ENCODE data around the gene OGA. TPM values are rescaled to one million over a fixed set of nuclear protein-coding genes. Genes with fewer than 3 reads are reported as not detected.

OGA gene
- total and polyA plus RNA-seq, 2 experiments from 2014 or later = 46.1 to 76.8 TPM

- no peak for TF ChIP-seq CTCF (IDR thresholded peaks at IDR 0.05; ENCODE audit: poor library complexity)
- no peak for TF ChIP-seq EZH2phosphoT487 (IDR thresholded peaks at IDR 0.05; ENCODE audit: low read depth, severe bottlenecking, unreplicated experiment)
- TF ChIP-seq EZH2 (IDR thresholded peaks at IDR 0.05; ENCODE audit: borderline replicate concordance) = no peak
- Histone ChIP-seq H3K4me2 (no peak overlapping the region), H3K79me2 (no peaks in the 10 kb centered on the region), H4K20me1 (ENCODE audit: insufficient read depth, poor library complexity, severe bottlenecking) (peaks cover 24% of the 10 kb centered on the region), H3K27ac (no peak overlapping the region), H3K36me3 (replicated peaks; ENCODE audit: insufficient read depth, low read depth) (no peaks in the 10 kb centered on the region), H2AFZ (no peak overlapping the region), H3K4me3 (no peak overlapping the region), H3K9me2 (replicated peaks; ENCODE audit: insufficient read depth) (no peaks in the 10 kb centered on the region), H3K4me1 (ENCODE audit: insufficient read depth) (peaks cover 18% of the 10 kb centered on the region), H3K9me3 (ENCODE audit: low read depth) (no peaks in the 10 kb centered on the region), H3K27me3 (peaks cover 14% of the 10 kb centered on the region)
- no peak for DNase-seq (ENCODE audit: low spot score)
Observed at GRCh38 chr10:101841826-101842225, 23.6 kb upstream of the OGA start.

- peaks cover 24% of the 10 kb centered on the region for H4K20me1 ChIP-seq (ENCODE audit: insufficient read depth, poor library complexity, severe bottlenecking)
- H2AFZ ChIP-seq = no peak overlapping the region
- no peak overlapping the region for H3K4me3 ChIP-seq
Observed at GRCh38 chr10:101840741-101841453, 22.7 kb upstream of the OGA start.

GRCh38 chr10:101840102-101840684 is 21.9 kb upstream of the OGA start:
- Histone ChIP-seq H3K4me1 (ENCODE audit: insufficient read depth) (peaks cover 18% of the 10 kb centered on the region), H3K79me2 (no peaks in the 10 kb centered on the region), H2AFZ (no peak overlapping the region), H4K20me1 (ENCODE audit: insufficient read depth, poor library complexity, severe bottlenecking) (peaks cover 24% of the 10 kb centered on the region), H3K27ac (no peak overlapping the region), H3K27me3 (peaks cover 13% of the 10 kb centered on the region), H3K4me3 (no peak overlapping the region), H3K36me3 (replicated peaks; ENCODE audit: insufficient read depth, low read depth) (no peaks in the 10 kb centered on the region), H3K9me3 (ENCODE audit: low read depth) (no peaks in the 10 kb centered on the region), H3K4me2 (peak overlapping the region; percentile 90), H3K9me2 (replicated peaks; ENCODE audit: insufficient read depth) (no peaks in the 10 kb centered on the region)
- DNase-seq (ENCODE audit: low spot score) = no peak
- WGBS (ENCODE audit: low lambda C conversion rate, missing lambda C conversion rate) = 8% methylated on average over 8 of the region's 19 CpGs
- TF ChIP-seq EZH2 (IDR thresholded peaks at IDR 0.05; ENCODE audit: borderline replicate concordance) = no peak
- no peak for TF ChIP-seq CTCF (IDR thresholded peaks at IDR 0.05; ENCODE audit: poor library complexity)
- no peak for TF ChIP-seq EZH2phosphoT487 (IDR thresholded peaks at IDR 0.05; ENCODE audit: low read depth, severe bottlenecking, unreplicated experiment)

More at GRCh38 chr10:101840741-101841453, 22.7 kb upstream of the OGA start:
- H3K27me3 ChIP-seq = peaks cover 14% of the 10 kb centered on the region
- H3K9me2 ChIP-seq (replicated peaks; ENCODE audit: insufficient read depth) = no peaks in the 10 kb centered on the region
- TF ChIP-seq CTCF (IDR thresholded peaks at IDR 0.05; ENCODE audit: poor library complexity) = peak; percentile 86
- no peak for TF ChIP-seq EZH2 (IDR thresholded peaks at IDR 0.05; ENCODE audit: borderline replicate concordance)
- H3K4me2 ChIP-seq = peak overlapping the region; percentile 90
- 4% methylated on average over 44 of the region's 46 CpGs for WGBS (ENCODE audit: low lambda C conversion rate, missing lambda C conversion rate)
- H3K36me3 ChIP-seq (replicated peaks; ENCODE audit: insufficient read depth, low read depth) = no peaks in the 10 kb centered on the region
- H3K9me3 ChIP-seq (ENCODE audit: low read depth) = no peaks in the 10 kb centered on the region
- peaks cover 18% of the 10 kb centered on the region for H3K4me1 ChIP-seq (ENCODE audit: insufficient read depth)
- H3K79me2 ChIP-seq = no peaks in the 10 kb centered on the region
- peak; percentile 91 for DNase-seq (ENCODE audit: low spot score)
- H3K27ac ChIP-seq = no peak overlapping the region
